Activated CD4-positive, alpha-beta T cell treated with anti-CD3 and anti-CD28 coated beads for 48 hours (primary cell): ENCODE data around the gene TTF1.
A peak's percentile ranks its signal among the peaks of the same experiment; 100 is the strongest.

Experiments
- DNase-seq: peaks from one replicate; pipeline ENCODE4 v3.0.0-alpha.2; 2020

The TTF1 gene

GRCh38 chr9:132356324-132356924, 50.2 kb downstream of the TTF1 start:
- no peak for DNase-seq

DNA sequence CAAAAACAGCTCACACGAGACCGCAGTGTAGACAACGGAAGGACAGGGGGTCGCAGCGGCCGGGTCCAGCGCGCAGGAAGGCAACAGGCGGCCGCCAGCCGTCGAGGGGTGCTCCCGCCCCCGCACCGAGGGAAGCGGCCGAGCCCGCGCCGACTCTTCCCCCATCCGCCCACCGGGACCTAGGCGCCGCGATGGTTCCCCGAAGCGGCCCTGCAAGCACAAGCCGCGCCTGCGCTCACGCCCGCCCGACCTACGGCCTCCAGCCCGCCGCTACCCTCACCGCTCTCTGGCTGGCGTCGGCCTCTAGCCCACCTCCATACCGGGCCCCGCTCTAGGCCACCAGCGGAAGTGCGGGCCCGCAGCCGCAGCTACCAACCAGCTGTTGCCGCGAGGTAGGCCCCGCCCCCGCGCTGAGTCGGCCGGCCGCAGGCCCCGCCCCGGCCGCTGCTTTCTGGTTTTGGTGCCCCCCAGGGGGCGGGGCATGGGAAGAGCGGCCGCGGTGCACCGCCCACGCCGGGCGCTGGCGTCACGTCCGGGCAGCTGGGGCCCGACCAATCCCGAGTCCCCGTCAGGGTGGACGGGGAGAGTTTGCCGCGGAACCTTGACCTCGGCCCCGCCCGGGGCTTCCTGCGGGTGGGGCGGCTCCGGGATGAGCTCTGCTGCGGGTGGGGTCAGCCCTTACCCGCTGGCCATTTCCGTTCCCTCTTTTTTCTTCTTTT, 51.8 kb downstream of the TTF1 start, which contains the start of gene SETX:
SETX (minus strand) TSS at position 350 of the 719 bp plus-strand sequence. CDS start 5,558 bp downstream, outside the sequence.
- DNase-seq, result peak; percentile 98

- DNase-seq, result no peak
Observed at GRCh38 chr9:132351404-132352045, 55.1 kb downstream of the TTF1 start.

- peak; percentile 31 for DNase-seq
Observed at GRCh38 chr9:132350861-132351315, 55.8 kb downstream of the TTF1 start.

DNA sequence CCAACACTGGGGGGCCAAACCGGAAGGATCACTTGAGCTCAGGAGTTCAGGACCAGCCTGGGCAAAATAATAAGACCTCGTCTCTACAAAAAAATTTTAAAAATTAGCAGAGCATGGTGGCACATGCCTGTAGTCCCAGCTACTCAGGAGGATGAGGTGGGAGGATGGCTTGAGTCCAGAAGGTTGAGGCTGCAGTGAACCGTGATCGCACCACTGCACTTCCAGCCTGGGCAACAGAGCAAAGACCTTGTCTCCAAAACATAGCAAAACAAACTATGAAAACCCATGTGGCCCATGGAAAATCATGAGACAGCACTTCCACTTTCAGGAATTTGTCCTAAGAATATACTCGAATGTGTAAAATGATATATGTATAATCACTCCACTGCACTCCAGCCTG, 58.0 kb downstream of the TTF1 start:
- DNase-seq, result no peak

GRCh38 chr9:132346177-132346576, 60.5 kb downstream of the TTF1 start:
- no peak for DNase-seq

DNA sequence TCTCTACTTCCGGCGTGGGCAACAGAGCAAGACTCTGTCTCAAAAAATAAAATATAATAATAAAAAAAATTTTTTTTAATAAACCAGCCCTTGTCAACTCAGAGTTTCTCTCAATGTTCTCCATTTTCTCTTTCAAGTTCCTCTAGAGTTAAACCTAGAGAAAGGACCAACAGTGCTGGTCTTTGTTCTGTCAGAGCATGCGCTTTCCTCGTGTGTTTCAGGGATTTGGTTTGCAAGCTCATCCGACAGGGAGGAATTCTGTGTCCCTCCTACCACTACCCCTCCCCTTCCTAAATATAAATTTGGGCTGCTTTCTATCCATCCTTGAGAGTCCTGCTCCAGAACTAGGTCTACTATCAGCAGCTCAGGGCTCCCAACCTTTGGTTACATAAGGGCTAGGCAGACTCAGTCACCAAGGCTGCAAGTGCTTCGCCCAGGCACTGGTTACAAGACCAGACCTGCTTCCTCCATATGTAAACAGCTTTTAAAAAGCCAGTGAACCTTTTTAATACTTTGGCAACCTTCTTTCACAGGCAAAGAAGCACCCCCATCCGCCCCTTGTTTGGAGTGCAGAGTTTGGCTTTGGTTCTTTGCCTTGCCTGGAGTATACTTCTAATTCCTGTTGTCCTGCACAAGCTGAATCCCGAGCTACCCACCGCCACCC, 65.3 kb downstream of the TTF1 start:
- no peak for DNase-seq

DNA sequence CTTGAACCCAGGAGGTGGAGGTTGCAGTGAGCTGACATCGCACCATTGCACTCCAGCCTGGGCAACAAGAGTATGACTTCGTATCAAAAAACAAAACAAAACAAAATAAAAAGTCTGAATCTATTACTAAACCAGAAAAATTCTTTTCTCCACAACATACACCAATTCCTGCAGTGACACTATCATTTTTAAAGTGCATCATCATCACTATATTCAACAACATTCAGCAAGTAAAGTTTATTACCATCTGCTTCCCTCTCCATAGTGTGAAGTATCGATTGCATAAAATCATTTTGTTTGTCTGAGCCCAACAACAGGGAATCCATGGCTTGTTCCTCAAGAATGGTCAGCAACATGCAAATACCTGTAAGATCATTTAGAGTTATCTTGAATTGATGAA, 72.3 kb downstream of the TTF1 start:
- DNase-seq, result no peak

DNA sequence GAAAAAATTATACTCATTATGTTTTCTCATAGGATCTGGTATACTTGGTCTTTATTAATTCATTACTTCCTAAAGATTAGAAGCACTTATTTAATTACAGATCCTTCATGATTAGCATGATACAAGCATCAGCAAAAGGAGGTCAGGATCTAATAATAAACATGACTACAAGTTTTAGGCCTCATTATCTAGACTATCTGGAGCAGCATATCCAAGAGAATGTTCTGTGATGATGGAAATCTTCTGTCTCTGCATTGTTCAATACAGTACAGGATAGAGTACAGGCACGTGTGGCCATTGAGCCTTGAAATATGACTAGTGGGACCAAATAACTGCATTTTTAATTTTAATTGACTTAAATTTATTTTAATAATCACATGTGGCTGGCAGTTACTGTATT, 73.1 kb downstream of the TTF1 start:
- no peak for DNase-seq

GRCh38 chr9:132328580-132328979, 78.1 kb downstream of the TTF1 start:
- no peak for DNase-seq

DNA sequence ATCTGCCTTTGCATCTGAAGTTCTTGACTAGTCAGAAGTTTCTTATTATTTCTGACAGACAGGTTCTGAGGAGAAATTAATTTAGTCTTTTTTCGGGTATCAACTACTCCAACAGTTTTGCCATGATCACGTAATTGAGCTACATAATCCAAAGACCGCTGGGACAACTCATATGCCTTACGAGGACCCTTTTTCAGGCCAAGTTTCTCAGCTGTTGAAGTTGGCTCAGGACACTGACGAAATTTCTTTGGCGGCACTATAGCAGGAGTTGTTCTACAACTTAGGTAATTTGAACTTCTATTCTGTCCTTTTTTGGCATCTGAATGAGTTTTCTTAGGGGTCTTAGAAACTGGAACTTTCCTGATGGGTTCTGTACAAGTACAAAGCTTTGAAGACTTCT, 79.1 kb downstream of the TTF1 start:
- DNase-seq, result no peak
